CD14-positive monocyte (primary cell): Measurements from ENCODE around the gene SEC14L2. TPM values are rescaled to one million over a fixed set of nuclear protein-coding genes. Genes with fewer than 3 reads are reported as not detected.

Source experiments
- DNase-seq, 3 donors: peaks; one replicate each; pipeline ENCODE4 v3.0.0-alpha.2; 2011 to 2022
- H2AFZ ChIP-seq: 2 replicates; pipeline ENCODE4 v1.6.0; 2012; ENCODE audit warnings: mild to moderate bottlenecking, low read depth, low read length, inconsistent platforms; ENCODE audit not compliant: insufficient read depth, poor library complexity, severe bottlenecking
- H3K27ac ChIP-seq, 2 donors: 1 replicate in 1 of 2; 2 replicates in 1 of 2; pipeline ENCODE4 v1.5.1; 2012 to 2013; ENCODE audit warnings: low read length in 2 of 2, control low read depth in 1 of 2, inconsistent platforms in 1 of 2, low read depth in 1 of 2, mild to moderate bottlenecking in 1 of 2
- H3K27me3 ChIP-seq, 2 donors: one replicate each; pipeline versions ENCODE4 v1.6.0 to v1.6.1; 2011 to 2013; ENCODE audit warnings: low read length in 2 of 2; ENCODE audit not compliant: control insufficient read depth in 2 of 2, insufficient read depth in 2 of 2
- H3K36me3 ChIP-seq, 2 donors: replicated peaks in 1 of 2; 1 replicate in 1 of 2; 2 replicates in 1 of 2; pipeline versions ENCODE4 v1.5.1 to v1.6.1; 2012 to 2013; ENCODE audit warnings: low read length in 2 of 2, control low read depth in 1 of 2, inconsistent platforms in 1 of 2, mild to moderate bottlenecking in 1 of 2; ENCODE audit not compliant: insufficient read depth in 2 of 2, control insufficient read depth in 1 of 2
- H3K4me1 ChIP-seq, 2 donors: 1 replicate in 1 of 2; 2 replicates in 1 of 2; pipeline versions ENCODE4 v1.5.1 to v1.6.1; 2012 to 2013; ENCODE audit warnings: low read length in 2 of 2, control low read depth in 1 of 2, inconsistent platforms in 1 of 2, mild to moderate bottlenecking in 1 of 2, moderate library complexity in 1 of 2; ENCODE audit not compliant: insufficient read depth in 2 of 2, control insufficient read depth in 1 of 2
- H3K4me2 ChIP-seq: replicated peaks from 2 replicates; pipeline ENCODE3; 2012; ENCODE audit warnings: low read length, moderate library complexity, mild to moderate bottlenecking; ENCODE audit not compliant: poor library complexity, severe bottlenecking; ENCODE audit errors: extremely low read depth
- H3K4me3 ChIP-seq, 3 experiments: fragments of 200-600 bp in 1 of 3; sonication (generic) in 1 of 3; replicated peaks in 1 of 3; 1 replicate in 2 of 3; 2 replicates in 1 of 3; pipeline ENCODE4 v1.5.1; 2011 to 2013; ENCODE audit warnings: low read length in 3 of 3, mild to moderate bottlenecking in 3 of 3, control low read depth in 2 of 3, low read depth in 2 of 3, inconsistent platforms in 1 of 3, moderate library complexity in 1 of 3
- H3K79me2 ChIP-seq: 2 replicates; pipeline ENCODE4 v1.6.0; 2012; ENCODE audit warnings: mild to moderate bottlenecking, control low read depth, inconsistent platforms, low read length, moderate library complexity; ENCODE audit not compliant: insufficient read depth
- H3K9ac ChIP-seq: 2 replicates; pipeline ENCODE4 v1.6.0; 2017; ENCODE audit warnings: low read length, mild to moderate bottlenecking; ENCODE audit not compliant: insufficient read depth, poor library complexity, severe bottlenecking
- H3K9me3 ChIP-seq, 2 donors: replicated peaks in 1 of 2; 1 replicate in 1 of 2; 2 replicates in 1 of 2; pipeline versions ENCODE4 v1.5.1 to v1.6.1; 2012 to 2013; ENCODE audit warnings: low read length in 2 of 2, control low read depth in 1 of 2; ENCODE audit not compliant: control insufficient read depth in 1 of 2, insufficient read depth in 1 of 2
- H4K20me1 ChIP-seq: 2 replicates; pipeline ENCODE4 v1.6.0; 2012; ENCODE audit warnings: mild to moderate bottlenecking, low read length, control low read depth, moderate library complexity; ENCODE audit not compliant: insufficient read depth
- H3K27ac Mint-ChIP-seq, 7 donors: one replicate each; pipeline ENCODE4 v1.8.0; 2020; ENCODE audit warnings: mild to moderate bottlenecking in 7 of 7, mixed read lengths in 7 of 7, moderate library complexity in 6 of 7, inconsistent platforms in 2 of 7
- H3K27me3 Mint-ChIP-seq, 3 donors: one replicate each; pipeline ENCODE4 v1.8.0; 2021 to 2022; ENCODE audit warnings: low read depth in 3 of 3, mild to moderate bottlenecking in 3 of 3, mixed read lengths in 3 of 3, moderate library complexity in 3 of 3, inconsistent platforms in 1 of 3
- H3K36me3 Mint-ChIP-seq, 2 donors: one replicate each; pipeline ENCODE4 v1.8.0; 2020; ENCODE audit warnings: mixed read lengths in 2 of 2, inconsistent platforms in 1 of 2, mild to moderate bottlenecking in 1 of 2
- H3K4me1 Mint-ChIP-seq: one replicate; pipeline ENCODE4 v1.8.0; 2020; ENCODE audit warnings: mild to moderate bottlenecking, mixed read lengths
- H3K4me3 Mint-ChIP-seq, 2 donors: one replicate each; pipeline ENCODE4 v1.8.0; 2020; ENCODE audit warnings: mild to moderate bottlenecking in 2 of 2, mixed read lengths in 2 of 2, moderate library complexity in 1 of 2
- H3K9me3 Mint-ChIP-seq, 7 donors: one replicate each; pipeline ENCODE4 v1.8.0; 2020 to 2022; ENCODE audit warnings: mixed read lengths in 7 of 7, mild to moderate bottlenecking in 6 of 7, moderate library complexity in 6 of 7, inconsistent platforms in 2 of 7
- CTCF ChIP-seq: fragments of 200-600 bp; IDR thresholded peaks from one replicate; pipeline ENCODE4 v1.8.0; 2022; ENCODE audit warnings: antibody characterized with exemption, mild to moderate bottlenecking
- WGBS: methylation state at CpG from one replicate; pipeline ENCODE4 v1.1.5; 2013; ENCODE audit warnings: missing lambda C conversion rate; ENCODE audit not compliant: insufficient coverage; 5-methylcytosine and 5-hydroxymethylcytosine counted together
- intact Hi-C, 2 donors: fragments of 100-400 bp; cut with micrococcal nuclease; formaldehyde crosslinking; loops; one replicate each; pipeline versions ENCODE4 v1.15.0 to v1.15.1; 2023
- polyA plus RNA-seq, 3 donors: library from polyadenylated mRNA; depleted of rRNA in 1 of 3; unstranded in 2 of 3; stranded (reverse) in 1 of 3; fragments of 300-500 nt in 2 of 3; fragments of >200 nt in 1 of 3; fragmentation: Illumina TruSeq in 2 of 3; gene quantifications; 1 replicate in 2 of 3; 2 replicates in 1 of 3; pipeline ENCODE4 v1.2.3, GENCODE V29; 2012 to 2021

Gene SEC14L2
- polyA plus RNA-seq, 3 donors, result 0.03 TPM; not detected in 1

GRCh38 chr22:30361916-30362650 lies 34.7 kb upstream of the SEC14L2 start:
- H3K9me3 Mint-ChIP-seq, result no peaks in the 10 kb centered on the region
- intact Hi-C loops, result no loop called here
- no peak for DNase-seq
- no peak overlapping the region for H3K27ac ChIP-seq
- no peak for TF ChIP-seq CTCF
- H2AFZ ChIP-seq, result no peak overlapping the region
- H4K20me1 ChIP-seq, result no peaks in the 10 kb centered on the region
- WGBS, result 81% methylated on average over 4 of the region's 10 CpGs
- no peak overlapping the region for H3K4me3 Mint-ChIP-seq
- peaks cover 6% of the 10 kb centered on the region for H3K4me1 Mint-ChIP-seq
- H3K27ac Mint-ChIP-seq, result peak overlapping the region in 1 of 7 donors; percentile 61
- H3K4me3 ChIP-seq, result no peak overlapping the region
- H3K27me3 ChIP-seq, result peaks cover 0 to 3% of the 10 kb centered on the region in 2 donors
- no peaks in the 10 kb centered on the region for H3K79me2 ChIP-seq
- no peak overlapping the region for H3K4me2 ChIP-seq
- peak overlapping the region; percentile 15 for H3K9ac ChIP-seq
- H3K36me3 ChIP-seq, result no peaks in the 10 kb centered on the region
- H3K36me3 Mint-ChIP-seq, result peaks cover 3 to 9% of the 10 kb centered on the region in 2 donors
- H3K4me1 ChIP-seq, result peaks cover 4% of the 10 kb centered on the region in 2 donors
- H3K9me3 ChIP-seq, result no peaks in the 10 kb centered on the region
- peaks cover 1 to 19% (median 11%) of the 10 kb centered on the region in 3 donors for H3K27me3 Mint-ChIP-seq

DNA sequence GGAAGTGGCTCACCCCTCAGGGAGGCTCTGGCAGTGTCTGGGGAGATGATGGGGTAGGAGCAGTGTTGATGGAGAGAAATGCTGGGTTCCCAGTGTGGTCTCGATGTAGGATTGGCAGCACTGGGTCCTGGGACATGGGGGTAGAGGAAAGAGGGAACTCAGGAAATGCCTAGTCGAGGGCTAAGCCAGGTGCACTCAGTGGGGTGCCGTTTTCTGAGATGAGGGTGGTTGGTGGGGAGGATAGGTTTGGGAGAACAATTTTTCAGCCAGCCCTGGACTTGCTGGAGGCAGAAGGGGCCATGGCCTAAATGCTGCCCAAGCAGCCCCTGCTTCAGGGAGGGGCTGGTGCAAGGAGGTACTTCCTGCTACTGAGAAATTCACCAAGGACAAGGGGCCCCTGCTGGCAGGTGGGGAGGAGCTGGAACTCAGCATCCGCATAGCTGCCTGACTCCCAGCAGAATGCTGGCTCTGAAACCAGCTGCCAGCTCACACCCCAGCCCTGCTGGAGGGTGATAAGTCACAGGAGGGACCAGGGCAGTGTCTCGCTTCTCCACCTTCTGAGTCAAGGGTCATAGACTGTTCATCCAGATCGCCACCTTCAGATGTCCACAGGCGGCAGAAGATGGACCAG lies 34.1 kb upstream of the SEC14L2 start:
- Mint-ChIP-seq H3K4me1 (peaks cover 2% of the 10 kb centered on the region), H3K27me3 (peaks cover 1 to 15% (median 5%) of the 10 kb centered on the region in 3 donors), H3K27ac (no peak overlapping the region), H3K9me3 (no peaks in the 10 kb centered on the region), H3K4me3 (no peak overlapping the region), H3K36me3 (peaks cover 6 to 9% of the 10 kb centered on the region in 2 donors)
- TF ChIP-seq CTCF, result no peak
- Histone ChIP-seq H3K79me2 (no peaks in the 10 kb centered on the region), H3K27me3 (peaks cover 0 to 2% of the 10 kb centered on the region in 2 donors), H4K20me1 (no peaks in the 10 kb centered on the region), H3K4me3 (no peak overlapping the region), H3K9me3 (no peaks in the 10 kb centered on the region), H3K27ac (no peak overlapping the region), H2AFZ (no peak overlapping the region), H3K4me2 (no peak overlapping the region), H3K9ac (peak overlapping the region; percentile 15), H3K36me3 (no peaks in the 10 kb centered on the region), H3K4me1 (no peaks in the 10 kb centered on the region)
- no peak for DNase-seq
- intact Hi-C loops, result no loop called here
- 69% methylated on average over 5 of the region's 7 CpGs for WGBS
